GM12878 (cell line): ENCODE data around the gene PPP2R2D. TPM values are rescaled to one million over a fixed set of nuclear protein-coding genes. Genes with fewer than 3 reads are reported as not detected.

Experiments
- ATAC-seq: fragments of 200-7000 bp; cut with Tn5 transposase; 3 replicates; pipeline ENCODE4 v1.9.1; 2020; ENCODE audit warnings: mild to moderate bottlenecking, moderate library complexity
- BruUV-seq: library from RNA; stranded (reverse); fragments of 400-500 nt; replicated peaks from 2 replicates; lab custom pipeline; 2021; lab: Mats Ljungman, UMichigan
- CTCF ChIA-PET: fragments of 300-600 bp; sonication (Branson Sonifier 250); formaldehyde crosslinking; extraction: SDS; loops from one replicate; lab custom pipeline; 2021; ENCODE audit warnings: inconsistent platforms; lab: Yijun Ruan, JAX
- POLR2A ChIA-PET: fragments of 350-600 bp; formaldehyde crosslinking; extraction: SDS; loops from one replicate; lab custom pipeline; 2021; ENCODE audit warnings: inconsistent platforms; lab: Charles Lee
- RAD21 ChIA-PET: fragments of 300-600 bp; sonication (Branson Sonifier 250); formaldehyde crosslinking; loops from one replicate; lab custom pipeline; 2023; ENCODE audit warnings: antibody characterized with exemption; ENCODE audit not compliant: unreplicated experiment; lab: Charles Lee
- SMC1A ChIA-PET: fragments of 300-600 bp; sonication (Branson Sonifier 250); formaldehyde crosslinking; loops from one replicate; lab custom pipeline; 2023; ENCODE audit not compliant: unreplicated experiment, uncharacterized antibody; lab: Charles Lee
- DNase-seq: peaks from one replicate; pipeline ENCODE4 v3.0.0-alpha.2; 2011; ENCODE audit warnings: low read depth, low spot score
- FAIRE-seq: peaks from 3 replicates; lab custom pipeline; 2011; peaks lifted over from hg19 to GRCh38; lab: Jason Lieb, UNC
- H2AFZ ChIP-seq: 2 replicates; pipeline ENCODE4 v1.6.0; 2011; ENCODE audit warnings: low read depth, low read length, control low read depth; ENCODE audit not compliant: control insufficient read depth
- H3K27ac ChIP-seq: 2 replicates; pipeline ENCODE4 v1.5.1; 2011; ENCODE audit warnings: control low read depth; ENCODE audit not compliant: control insufficient read depth, insufficient read depth
- H3K27me3 ChIP-seq, 2 experiments: replicated peaks in 1 of 2; 2 replicates each; pipeline versions ENCODE4 v1.6.0 to v1.6.1; 2011; ENCODE audit warnings: low read length in 1 of 2; ENCODE audit not compliant: control insufficient read depth in 2 of 2, insufficient read depth in 2 of 2
- H3K36me3 ChIP-seq, 2 experiments: 2 replicates each; pipeline ENCODE4 v1.5.1; 2011; ENCODE audit warnings: low read length in 1 of 2; ENCODE audit not compliant: control insufficient read depth in 2 of 2, insufficient read depth in 2 of 2
- H3K4me1 ChIP-seq: 2 replicates; pipeline ENCODE4 v1.6.1; 2011; ENCODE audit warnings: mild to moderate bottlenecking, low read length, moderate library complexity, mixed read lengths; ENCODE audit not compliant: control insufficient read depth, insufficient read depth
- H3K4me2 ChIP-seq: 2 replicates; pipeline ENCODE4 v1.6.0; 2011; ENCODE audit warnings: control low read depth; ENCODE audit not compliant: control insufficient read depth, insufficient read depth
- H3K4me3 ChIP-seq: fragments of 200-600 bp; sonication (generic); 2 replicates; pipeline ENCODE4 v1.5.1; 2016
- H3K79me2 ChIP-seq: 2 replicates; pipeline ENCODE4 v1.6.0; 2011; ENCODE audit warnings: low read length; ENCODE audit not compliant: control insufficient read depth, insufficient read depth
- H3K9ac ChIP-seq: 2 replicates; pipeline ENCODE4 v1.8.0; 2011; ENCODE audit warnings: low read length, control low read depth, mixed read lengths; ENCODE audit not compliant: control insufficient read depth, insufficient read depth
- H3K9me3 ChIP-seq: replicated peaks from 3 replicates; pipeline ENCODE4 v1.5.1; 2011; ENCODE audit warnings: mild to moderate bottlenecking, low read length; ENCODE audit not compliant: control insufficient read depth, insufficient read depth
- H4K20me1 ChIP-seq: 2 replicates; pipeline ENCODE4 v1.6.0; 2011; ENCODE audit not compliant: control insufficient read depth, insufficient read depth
- CHD1 ChIP-seq: IDR thresholded peaks from 2 replicates; pipeline ENCODE4 v1.6.1; 2012; ENCODE audit warnings: low read depth, low read length, improper control_type of control experiment
- DPF2 ChIP-seq: fragments of 450-650 bp; IDR thresholded peaks from 2 replicates; pipeline ENCODE4 v1.6.1; 2017; ENCODE audit warnings: mild to moderate bottlenecking
- KDM1A ChIP-seq: fragments of 200-600 bp; sonication (generic); IDR thresholded peaks from 2 replicates; pipeline ENCODE4 v1.6.1; 2016; ENCODE audit warnings: borderline replicate concordance
- KLF5 ChIP-seq: fragments of 450-650 bp; IDR thresholded peaks from 2 replicates; pipeline ENCODE4 v1.6.1; 2014; ENCODE audit warnings: mild to moderate bottlenecking; ENCODE audit not compliant: partially characterized antibody
- MEF2B ChIP-seq: fragments of 450-650 bp; IDR thresholded peaks from 2 replicates; pipeline ENCODE4 v1.6.1; 2018; ENCODE audit warnings: mild to moderate bottlenecking, moderate library complexity; ENCODE audit not compliant: partially characterized antibody, poor library complexity, severe bottlenecking
- NFXL1 ChIP-seq: fragments of 450-650 bp; IDR thresholded peaks from 2 replicates; pipeline ENCODE4 v1.6.1; 2017; ENCODE audit warnings: antibody characterized with exemption, mild to moderate bottlenecking, borderline replicate concordance
- NFYA ChIP-seq: IDR thresholded peaks from 2 replicates; pipeline ENCODE4 v1.6.1; 2011; ENCODE audit warnings: low read depth, mild to moderate bottlenecking, low read length, improper control_type of control experiment, borderline replicate concordance
- PAX8 ChIP-seq: fragments of 450-650 bp; IDR thresholded peaks from 2 replicates; pipeline ENCODE4 v1.6.1; 2017; ENCODE audit warnings: mild to moderate bottlenecking, moderate library complexity
- RAD21 ChIP-seq: IDR thresholded peaks from 2 replicates; pipeline ENCODE4 v1.6.1; 2011; ENCODE audit warnings: mild to moderate bottlenecking, low read depth, low read length, moderate library complexity; ENCODE audit not compliant: insufficient read depth
- RAD51 ChIP-seq: fragments of 450-650 bp; IDR thresholded peaks from 2 replicates; pipeline ENCODE4 v1.6.1; 2016; ENCODE audit warnings: moderate library complexity, mild to moderate bottlenecking, inconsistent platforms
- RCOR1 ChIP-seq: conservative IDR thresholded peaks from 2 replicates; pipeline ENCODE4 v1.6.1; 2012; ENCODE audit warnings: low read depth, low read length, improper control_type of control experiment
- SREBF1 ChIP-seq: IDR thresholded peaks from 2 replicates; pipeline ENCODE4 v1.6.1; 2012; ENCODE audit warnings: mild to moderate bottlenecking, low read length
- ZNF592 ChIP-seq: fragments of 450-650 bp; IDR thresholded peaks from 2 replicates; pipeline ENCODE4 v1.6.1; 2017; ENCODE audit warnings: mild to moderate bottlenecking, moderate library complexity
- ZNF622 ChIP-seq: fragments of 450-650 bp; IDR thresholded peaks from 2 replicates; pipeline ENCODE4 v1.6.1; 2017; ENCODE audit warnings: mild to moderate bottlenecking, inconsistent platforms
- WGBS: methylation state at CpG from one replicate; pipeline ENCODE4 v1.1.6; 2016; ENCODE audit warnings: low lambda C conversion rate; ENCODE audit not compliant: insufficient replicate concordance, insufficient coverage; ENCODE audit errors: missing lambda C conversion rate; 5-methylcytosine and 5-hydroxymethylcytosine counted together
- in situ Hi-C: fragments of 300-500 bp; cut with MboI; formaldehyde crosslinking; loops from 9 replicates; pipeline ENCODE4 v1.14.3; 2018; ENCODE audit warnings: mixed read lengths
- intact Hi-C: fragments of 100-400 bp; cut with micrococcal nuclease; formaldehyde crosslinking; loops from one replicate; pipeline ENCODE4 v1.14.2; 2022; ENCODE audit not compliant: unreplicated experiment
- polyA plus RNA-seq, 11 experiments: library from polyadenylated mRNA; depleted of rRNA in 4 of 11; unstranded in 6 of 11; stranded (reverse) in 5 of 11; fragments of >200 nt; fragmentation: Nextera tagmentation in 4 of 11; fragmentation: Illumina TruSeq in 1 of 11; extraction: Ambion mirVana in 4 of 11; extraction: Trizol in 1 of 11; gene quantifications; 1 replicate in 1 of 11; 2 replicates in 10 of 11; pipeline versions ENCODE4 v1.2.1 to v1.2.3, GENCODE V29; 2011 to 2016; ENCODE audit warnings: inconsistent platforms in 2 of 11, missing spikeins in 2 of 11, low read depth in 1 of 11
- total RNA-seq, 4 experiments: library from RNA; depleted of rRNA in 3 of 4; stranded (reverse); fragments of >200 nt in 3 of 4; fragmentation: Illumina TruSeq in 1 of 4; extraction: Trizol in 1 of 4; gene quantifications; 2 replicates each; pipeline versions ENCODE4 v1.2.1 to v1.2.3, GENCODE V29; 2013 to 2021
- TF ChIP-seq, protein P1 (sequence below): IDR thresholded peaks from 2 replicates; pipeline ENCODE4 v1.6.1; 2012; ENCODE audit warnings: improper control_type of control experiment, low read depth, low read length; ENCODE audit not compliant: insufficient replicate concordance

The PPP2R2D gene
- total and polyA plus RNA-seq, 10 of the 15 experiments (the other 5 are each of a cell fraction or from before 2014, with no cell fraction given), result 2.8 to 41.9 (median 21.8) TPM

GRCh38 chr10:131872827-131873375, 27.9 kb upstream of the PPP2R2D start:
- RAD21 ChIA-PET, result no interaction called here
- Histone ChIP-seq H3K4me3 (no peak overlapping the region), H3K27ac (no peak overlapping the region), H4K20me1 (no peaks in the 10 kb centered on the region), H3K27me3 (no peaks in the 10 kb centered on the region), H3K36me3 (no peaks in the 10 kb centered on the region), H2AFZ (no peak overlapping the region), H3K4me2 (no peak overlapping the region), H3K9me3 (no peaks in the 10 kb centered on the region), H3K4me1 (no peaks in the 10 kb centered on the region), H3K9ac (no peak overlapping the region), H3K79me2 (no peaks in the 10 kb centered on the region)
- POLR2A ChIA-PET, result no interaction called here
- BruUV-seq, result no TSS peak
- FAIRE-seq, result no peak
- in situ Hi-C loops (no loop called here), intact Hi-C loops (no loop called here)
- CTCF ChIA-PET, result interaction anchor here (0.6 to 1.2 kb wide), 2 partner anchors 150 to 896 kb away, joined by 3 read pairs; no protein-coding TSS in a partner anchor
- ATAC-seq, result no peak
- SMC1A ChIA-PET, result interaction anchor here (0.9 kb wide), 1 partner anchor 419 kb away, joined by 3 read pairs; no protein-coding TSS in a partner anchor
- no peak for DNase-seq
- 46% methylated on average over 19 of the region's 19 CpGs for WGBS
- TF ChIP-seq PAX8 (no peak), CHD1 (no peak), RCOR1 (no peak), ZNF592 (no peak), DPF2 (no peak), KDM1A (no peak), NFYA (no peak), ZNF622 (no peak), SREBF1 (no peak), MEF2B (no peak), RAD51 (no peak), RAD21 (no peak), NFXL1 (no peak), KLF5 (no peak)
- TF ChIP-seq, protein P1, sequence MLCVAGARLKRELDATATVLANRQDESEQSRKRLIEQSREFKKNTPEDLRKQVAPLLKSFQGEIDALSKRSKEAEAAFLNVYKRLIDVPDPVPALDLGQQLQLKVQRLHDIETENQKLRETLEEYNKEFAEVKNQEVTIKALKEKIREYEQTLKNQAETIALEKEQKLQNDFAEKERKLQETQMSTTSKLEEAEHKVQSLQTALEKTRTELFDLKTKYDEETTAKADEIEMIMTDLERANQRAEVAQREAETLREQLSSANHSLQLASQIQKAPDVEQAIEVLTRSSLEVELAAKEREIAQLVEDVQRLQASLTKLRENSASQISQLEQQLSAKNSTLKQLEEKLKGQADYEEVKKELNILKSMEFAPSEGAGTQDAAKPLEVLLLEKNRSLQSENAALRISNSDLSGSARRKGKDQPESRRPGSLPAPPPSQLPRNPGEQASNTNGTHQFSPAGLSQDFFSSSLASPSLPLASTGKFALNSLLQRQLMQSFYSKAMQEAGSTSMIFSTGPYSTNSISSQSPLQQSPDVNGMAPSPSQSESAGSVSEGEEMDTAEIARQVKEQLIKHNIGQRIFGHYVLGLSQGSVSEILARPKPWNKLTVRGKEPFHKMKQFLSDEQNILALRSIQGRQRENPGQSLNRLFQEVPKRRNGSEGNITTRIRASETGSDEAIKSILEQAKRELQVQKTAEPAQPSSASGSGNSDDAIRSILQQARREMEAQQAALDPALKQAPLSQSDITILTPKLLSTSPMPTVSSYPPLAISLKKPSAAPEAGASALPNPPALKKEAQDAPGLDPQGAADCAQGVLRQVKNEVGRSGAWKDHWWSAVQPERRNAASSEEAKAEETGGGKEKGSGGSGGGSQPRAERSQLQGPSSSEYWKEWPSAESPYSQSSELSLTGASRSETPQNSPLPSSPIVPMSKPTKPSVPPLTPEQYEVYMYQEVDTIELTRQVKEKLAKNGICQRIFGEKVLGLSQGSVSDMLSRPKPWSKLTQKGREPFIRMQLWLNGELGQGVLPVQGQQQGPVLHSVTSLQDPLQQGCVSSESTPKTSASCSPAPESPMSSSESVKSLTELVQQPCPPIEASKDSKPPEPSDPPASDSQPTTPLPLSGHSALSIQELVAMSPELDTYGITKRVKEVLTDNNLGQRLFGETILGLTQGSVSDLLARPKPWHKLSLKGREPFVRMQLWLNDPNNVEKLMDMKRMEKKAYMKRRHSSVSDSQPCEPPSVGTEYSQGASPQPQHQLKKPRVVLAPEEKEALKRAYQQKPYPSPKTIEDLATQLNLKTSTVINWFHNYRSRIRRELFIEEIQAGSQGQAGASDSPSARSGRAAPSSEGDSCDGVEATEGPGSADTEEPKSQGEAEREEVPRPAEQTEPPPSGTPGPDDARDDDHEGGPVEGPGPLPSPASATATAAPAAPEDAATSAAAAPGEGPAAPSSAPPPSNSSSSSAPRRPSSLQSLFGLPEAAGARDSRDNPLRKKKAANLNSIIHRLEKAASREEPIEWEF, result no peak
